Fibroblast of lung (primary cell): ENCODE data around the gene PIP5KL1. TPM values are rescaled to one million over a fixed set of nuclear protein-coding genes. Genes with fewer than 3 reads are reported as not detected.

Source experiments
- DNase-seq, 2 donors: peaks; one replicate each; pipeline versions ENCODE4 v3.0.0 to v3.0.0-alpha.2; 2010; ENCODE audit warnings: low read depth in 2 of 2
- H2AFZ ChIP-seq: 2 replicates; pipeline ENCODE4 v1.5.1; 2012; ENCODE audit warnings: low read length, control low read depth, inconsistent platforms
- H3K27ac ChIP-seq: 2 replicates; pipeline ENCODE4 v1.5.1; 2011; ENCODE audit warnings: low read length, control low read depth; ENCODE audit not compliant: insufficient read depth
- H3K27me3 ChIP-seq: 2 replicates; pipeline ENCODE4 v1.5.1; 2011; ENCODE audit warnings: mild to moderate bottlenecking, low read length; ENCODE audit not compliant: control insufficient read depth, insufficient read depth
- H3K36me3 ChIP-seq: 2 replicates; pipeline ENCODE4 v1.5.1; 2011; ENCODE audit warnings: low read length; ENCODE audit not compliant: control insufficient read depth, insufficient read depth
- H3K4me1 ChIP-seq: 2 replicates; pipeline ENCODE4 v1.5.1; 2011; ENCODE audit warnings: low read length; ENCODE audit not compliant: control insufficient read depth, insufficient read depth; ENCODE audit errors: extremely low read depth
- H3K4me2 ChIP-seq: 2 replicates; pipeline ENCODE4 v1.5.1; 2011; ENCODE audit warnings: low read length, control low read depth; ENCODE audit not compliant: insufficient read depth; ENCODE audit errors: extremely low read depth
- H3K4me3 ChIP-seq, 4 experiments: fragments of 200-600 bp in 1 of 4; sonication (generic) in 1 of 4; replicated peaks in 1 of 4; 2 replicates each; pipeline ENCODE4 v1.5.1; 2011 to 2016; ENCODE audit warnings: low read length in 4 of 4, low read depth in 3 of 4, mild to moderate bottlenecking in 3 of 4, control low read depth in 2 of 4, inconsistent platforms in 1 of 4, mixed read lengths in 1 of 4; ENCODE audit not compliant: insufficient read depth in 1 of 4; ENCODE audit errors: control extremely low read depth in 1 of 4
- H3K79me2 ChIP-seq: 2 replicates; pipeline ENCODE4 v1.5.1; 2012; ENCODE audit warnings: mild to moderate bottlenecking, low read length, inconsistent platforms; ENCODE audit not compliant: control insufficient read depth, insufficient read depth
- H3K9ac ChIP-seq: 2 replicates; pipeline ENCODE4 v1.5.1; 2011; ENCODE audit warnings: mild to moderate bottlenecking, low read length, control low read depth; ENCODE audit not compliant: insufficient read depth
- H3K9me3 ChIP-seq: 2 replicates; pipeline ENCODE4 v1.5.1; 2012; ENCODE audit warnings: low read depth, low read length; ENCODE audit not compliant: control insufficient read depth, insufficient read depth
- H4K20me1 ChIP-seq: 2 replicates; pipeline ENCODE4 v1.5.1; 2011; ENCODE audit warnings: low read length; ENCODE audit not compliant: control insufficient read depth, insufficient read depth; ENCODE audit errors: extremely low read depth
- EZH2 ChIP-seq: IDR thresholded peaks from 2 replicates; pipeline ENCODE4 v1.5.1; 2012; ENCODE audit warnings: low read length, control low read depth, mild to moderate bottlenecking; ENCODE audit errors: missing control alignments
- polyA plus RNA-seq, 2 donors: library from polyadenylated mRNA; depleted of rRNA in 1 of 2; stranded (reverse) in 1 of 2; unstranded in 1 of 2; fragments of >200 nt; gene quantifications; 2 replicates each; pipeline ENCODE4 v1.2.1, GENCODE V29; 2011 to 2012; ENCODE audit warnings: missing spikeins in 1 of 2
- total RNA-seq: library from RNA; depleted of rRNA; stranded (reverse); fragments of >200 nt; gene quantifications from 2 replicates; pipeline ENCODE4 v1.2.1, GENCODE V29; 2014
- TF ChIP-seq, protein P1 (sequence below), 2 donors: IDR thresholded peaks in 1 of 2; conservative IDR thresholded peaks in 1 of 2; 1 replicate in 1 of 2; 2 replicates in 1 of 2; pipeline ENCODE4 v1.5.1; 2011 to 2012; ENCODE audit warnings: low read length in 2 of 2, control low read depth in 1 of 2, inconsistent platforms in 1 of 2, low read depth in 1 of 2, mild to moderate bottlenecking in 1 of 2

Gene PIP5KL1
- total and polyA plus RNA-seq, 2 donors (not counting 1 experiment from before 2014, with no cell fraction given): 1.9 to 2.5 TPM

DNA sequence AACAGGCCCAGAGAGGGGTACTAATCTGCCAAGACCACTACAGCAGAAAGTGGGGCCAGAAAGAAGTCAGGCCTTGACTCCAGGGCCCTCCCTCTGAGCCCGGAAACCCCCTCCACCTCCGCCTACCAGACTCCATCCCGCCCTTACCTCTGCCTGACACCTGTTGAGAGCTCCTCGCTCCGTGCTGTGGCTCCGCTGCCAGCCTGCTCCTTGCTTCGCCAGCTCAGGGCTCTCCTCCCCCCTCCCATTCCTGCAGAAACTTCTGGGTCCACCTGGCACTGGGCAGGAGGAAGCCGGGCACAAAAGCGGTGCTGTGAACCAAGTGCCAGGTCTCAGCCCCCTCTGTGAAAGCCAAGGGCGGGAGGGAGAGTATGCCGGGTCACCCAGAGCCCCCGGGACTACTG is 24.8 kb downstream of the PIP5KL1 start:
- Histone ChIP-seq H3K27me3 (no peaks in the 10 kb centered on the region), H3K36me3 (peaks cover 7% of the 10 kb centered on the region), H2AFZ (no peak overlapping the region), H3K4me2 (no peak overlapping the region), H3K79me2 (no peaks in the 10 kb centered on the region), H3K4me3 (no peak overlapping the region), H4K20me1 (no peaks in the 10 kb centered on the region), H3K27ac (no peak overlapping the region), H3K9ac (no peak overlapping the region), H3K9me3 (no peaks in the 10 kb centered on the region), H3K4me1 (peaks cover 28% of the 10 kb centered on the region)
- TF ChIP-seq, protein P1, sequence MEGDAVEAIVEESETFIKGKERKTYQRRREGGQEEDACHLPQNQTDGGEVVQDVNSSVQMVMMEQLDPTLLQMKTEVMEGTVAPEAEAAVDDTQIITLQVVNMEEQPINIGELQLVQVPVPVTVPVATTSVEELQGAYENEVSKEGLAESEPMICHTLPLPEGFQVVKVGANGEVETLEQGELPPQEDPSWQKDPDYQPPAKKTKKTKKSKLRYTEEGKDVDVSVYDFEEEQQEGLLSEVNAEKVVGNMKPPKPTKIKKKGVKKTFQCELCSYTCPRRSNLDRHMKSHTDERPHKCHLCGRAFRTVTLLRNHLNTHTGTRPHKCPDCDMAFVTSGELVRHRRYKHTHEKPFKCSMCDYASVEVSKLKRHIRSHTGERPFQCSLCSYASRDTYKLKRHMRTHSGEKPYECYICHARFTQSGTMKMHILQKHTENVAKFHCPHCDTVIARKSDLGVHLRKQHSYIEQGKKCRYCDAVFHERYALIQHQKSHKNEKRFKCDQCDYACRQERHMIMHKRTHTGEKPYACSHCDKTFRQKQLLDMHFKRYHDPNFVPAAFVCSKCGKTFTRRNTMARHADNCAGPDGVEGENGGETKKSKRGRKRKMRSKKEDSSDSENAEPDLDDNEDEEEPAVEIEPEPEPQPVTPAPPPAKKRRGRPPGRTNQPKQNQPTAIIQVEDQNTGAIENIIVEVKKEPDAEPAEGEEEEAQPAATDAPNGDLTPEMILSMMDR (conservative IDR thresholded peaks at IDR 0.05 in 1 of 2, IDR thresholded peaks at IDR 0.05 in 1 of 2; ENCODE audit: low read depth in 1 of 2, low read length in 2 of 2): no peak
- no peak for TF ChIP-seq EZH2
- no peak for DNase-seq

DNA sequence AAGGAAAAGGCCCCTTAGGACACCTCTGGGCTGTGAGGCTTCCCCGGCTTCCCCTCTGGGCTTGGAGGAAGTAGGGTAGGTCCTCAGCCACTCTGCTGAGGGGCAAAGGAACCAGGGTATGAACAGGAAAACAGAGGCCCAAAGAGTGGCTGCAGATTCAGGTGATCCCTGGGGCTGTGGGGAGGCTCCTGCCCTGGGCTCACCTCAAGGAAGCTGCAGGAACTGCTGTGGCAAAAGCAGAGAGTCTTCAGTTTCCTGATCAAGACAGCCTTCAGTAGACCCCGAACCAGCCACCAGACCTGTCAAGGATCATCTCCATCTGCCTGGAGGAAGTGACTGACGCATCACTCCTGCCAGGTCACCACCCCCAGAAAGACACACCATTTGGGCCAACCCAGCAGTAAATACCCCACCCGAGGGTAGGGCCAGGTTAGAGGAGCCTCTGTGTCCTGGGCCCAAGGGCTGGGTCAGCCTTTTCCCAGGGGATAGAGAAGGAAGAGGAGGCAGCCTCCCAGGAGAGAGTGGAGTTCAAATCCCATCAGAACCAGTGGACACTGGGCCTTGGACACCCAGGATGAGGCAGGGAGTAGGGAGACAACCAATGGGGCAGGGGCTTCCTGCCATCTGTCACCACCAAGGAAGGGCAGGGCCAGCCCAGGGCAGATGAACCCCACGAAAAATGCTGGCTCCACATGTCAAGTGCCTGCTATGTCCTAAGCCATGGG is 25.4 kb downstream of the PIP5KL1 start:
- Histone ChIP-seq H2AFZ (no peak overlapping the region), H3K9ac (no peak overlapping the region), H3K4me2 (no peak overlapping the region), H3K4me3 (no peak overlapping the region), H3K36me3 (peaks cover 5% of the 10 kb centered on the region), H3K9me3 (no peaks in the 10 kb centered on the region), H3K27ac (no peak overlapping the region), H4K20me1 (no peaks in the 10 kb centered on the region), H3K4me1 (peaks cover 25% of the 10 kb centered on the region), H3K79me2 (no peaks in the 10 kb centered on the region), H3K27me3 (no peaks in the 10 kb centered on the region)
- no peak for DNase-seq
- TF ChIP-seq, protein P1 (conservative IDR thresholded peaks at IDR 0.05 in 1 of 2, IDR thresholded peaks at IDR 0.05 in 1 of 2; ENCODE audit: low read depth in 1 of 2, low read length in 2 of 2): no peak
- no peak for TF ChIP-seq EZH2

- Histone ChIP-seq H3K36me3 (peaks cover 3% of the 10 kb centered on the region), H3K4me2 (no peak overlapping the region), H2AFZ (no peak overlapping the region), H3K27ac (no peak overlapping the region), H3K9me3 (no peaks in the 10 kb centered on the region), H3K4me1 (peaks cover 30% of the 10 kb centered on the region), H3K9ac (no peak overlapping the region), H3K4me3 (no peak overlapping the region), H3K27me3 (no peaks in the 10 kb centered on the region), H3K79me2 (no peaks in the 10 kb centered on the region), H4K20me1 (no peaks in the 10 kb centered on the region)
- DNase-seq: no peak
- no peak for TF ChIP-seq EZH2
- TF ChIP-seq, protein P1 (conservative IDR thresholded peaks at IDR 0.05 in 1 of 2, IDR thresholded peaks at IDR 0.05 in 1 of 2; ENCODE audit: low read depth in 1 of 2, low read length in 2 of 2): no peak
Observed at GRCh38 chr9:127904561-127905003, 26.0 kb downstream of the PIP5KL1 start.
